ENCODE measurements around the gene CDKN2D.

- TF ChIP-seq CTCF (IDR thresholded peaks at IDR 0.05; ENCODE audit: low read length): no peak
- TF ChIP-seq EZH2 (IDR thresholded peaks at IDR 0.05; ENCODE audit: borderline replicate concordance, low read length): no peak
Observed at GRCh38 chr19:10617409-10618121, 48.8 kb upstream of the CDKN2D start.
